Measurements from ENCODE around the gene YY1. TPM values are rescaled to one million over a fixed set of nuclear protein-coding genes. Genes with fewer than 3 reads are reported as not detected.

The YY1 gene
- total and polyA plus RNA-seq, 2 experiments from 2014 or later: 88.2 to 128 TPM

- Mint-ChIP-seq H3K4me1 (peaks cover 3% of the 10 kb centered on the region; the same call in 2 of the 3 replicates), H3K27me3 (ENCODE audit: insufficient read depth, low read depth, poor library complexity) (peaks cover 7% of the 10 kb centered on the region), H3K36me3 (ENCODE audit: low read depth) (no peaks in the 10 kb centered on the region), H3K27ac (no peak overlapping the region), H3K4me3 (no peak overlapping the region), H3K9me3 (no peaks in the 10 kb centered on the region)
- ATAC-seq (peak; percentile 85), DNase-seq (ENCODE audit: low spot score) (peak; percentile 91)
- Histone ChIP-seq H3K4me2 (peak overlapping the region; percentile 76), H3K4me1 (ENCODE audit: insufficient read depth) (peaks cover 37% of the 10 kb centered on the region), H3K4me3 (peak overlapping the region; percentile 58), H3K27ac (ENCODE audit: low read depth) (peak overlapping the region; percentile 98), H3K36me3 (ENCODE audit: insufficient read depth) (no peaks in the 10 kb centered on the region; the same call in 1 of the 2 replicates), H3F3A (replicated peaks; ENCODE audit: low read depth) (peaks cover 19% of the 10 kb centered on the region), H4K20me1 (replicated peaks; ENCODE audit: insufficient read depth) (no peaks in the 10 kb centered on the region; the same call in 1 of the 2 replicates), H3K27me3 (ENCODE audit: insufficient read depth) (no peaks in the 10 kb centered on the region), H2AFZ (no peak overlapping the region), H3K9me2 (ENCODE audit: insufficient read depth) (no peaks in the 10 kb centered on the region), H3K79me2 (replicated peaks; ENCODE audit: insufficient read depth) (peaks cover 81% of the 10 kb centered on the region)
- TF ChIP-seq, protein P1, sequence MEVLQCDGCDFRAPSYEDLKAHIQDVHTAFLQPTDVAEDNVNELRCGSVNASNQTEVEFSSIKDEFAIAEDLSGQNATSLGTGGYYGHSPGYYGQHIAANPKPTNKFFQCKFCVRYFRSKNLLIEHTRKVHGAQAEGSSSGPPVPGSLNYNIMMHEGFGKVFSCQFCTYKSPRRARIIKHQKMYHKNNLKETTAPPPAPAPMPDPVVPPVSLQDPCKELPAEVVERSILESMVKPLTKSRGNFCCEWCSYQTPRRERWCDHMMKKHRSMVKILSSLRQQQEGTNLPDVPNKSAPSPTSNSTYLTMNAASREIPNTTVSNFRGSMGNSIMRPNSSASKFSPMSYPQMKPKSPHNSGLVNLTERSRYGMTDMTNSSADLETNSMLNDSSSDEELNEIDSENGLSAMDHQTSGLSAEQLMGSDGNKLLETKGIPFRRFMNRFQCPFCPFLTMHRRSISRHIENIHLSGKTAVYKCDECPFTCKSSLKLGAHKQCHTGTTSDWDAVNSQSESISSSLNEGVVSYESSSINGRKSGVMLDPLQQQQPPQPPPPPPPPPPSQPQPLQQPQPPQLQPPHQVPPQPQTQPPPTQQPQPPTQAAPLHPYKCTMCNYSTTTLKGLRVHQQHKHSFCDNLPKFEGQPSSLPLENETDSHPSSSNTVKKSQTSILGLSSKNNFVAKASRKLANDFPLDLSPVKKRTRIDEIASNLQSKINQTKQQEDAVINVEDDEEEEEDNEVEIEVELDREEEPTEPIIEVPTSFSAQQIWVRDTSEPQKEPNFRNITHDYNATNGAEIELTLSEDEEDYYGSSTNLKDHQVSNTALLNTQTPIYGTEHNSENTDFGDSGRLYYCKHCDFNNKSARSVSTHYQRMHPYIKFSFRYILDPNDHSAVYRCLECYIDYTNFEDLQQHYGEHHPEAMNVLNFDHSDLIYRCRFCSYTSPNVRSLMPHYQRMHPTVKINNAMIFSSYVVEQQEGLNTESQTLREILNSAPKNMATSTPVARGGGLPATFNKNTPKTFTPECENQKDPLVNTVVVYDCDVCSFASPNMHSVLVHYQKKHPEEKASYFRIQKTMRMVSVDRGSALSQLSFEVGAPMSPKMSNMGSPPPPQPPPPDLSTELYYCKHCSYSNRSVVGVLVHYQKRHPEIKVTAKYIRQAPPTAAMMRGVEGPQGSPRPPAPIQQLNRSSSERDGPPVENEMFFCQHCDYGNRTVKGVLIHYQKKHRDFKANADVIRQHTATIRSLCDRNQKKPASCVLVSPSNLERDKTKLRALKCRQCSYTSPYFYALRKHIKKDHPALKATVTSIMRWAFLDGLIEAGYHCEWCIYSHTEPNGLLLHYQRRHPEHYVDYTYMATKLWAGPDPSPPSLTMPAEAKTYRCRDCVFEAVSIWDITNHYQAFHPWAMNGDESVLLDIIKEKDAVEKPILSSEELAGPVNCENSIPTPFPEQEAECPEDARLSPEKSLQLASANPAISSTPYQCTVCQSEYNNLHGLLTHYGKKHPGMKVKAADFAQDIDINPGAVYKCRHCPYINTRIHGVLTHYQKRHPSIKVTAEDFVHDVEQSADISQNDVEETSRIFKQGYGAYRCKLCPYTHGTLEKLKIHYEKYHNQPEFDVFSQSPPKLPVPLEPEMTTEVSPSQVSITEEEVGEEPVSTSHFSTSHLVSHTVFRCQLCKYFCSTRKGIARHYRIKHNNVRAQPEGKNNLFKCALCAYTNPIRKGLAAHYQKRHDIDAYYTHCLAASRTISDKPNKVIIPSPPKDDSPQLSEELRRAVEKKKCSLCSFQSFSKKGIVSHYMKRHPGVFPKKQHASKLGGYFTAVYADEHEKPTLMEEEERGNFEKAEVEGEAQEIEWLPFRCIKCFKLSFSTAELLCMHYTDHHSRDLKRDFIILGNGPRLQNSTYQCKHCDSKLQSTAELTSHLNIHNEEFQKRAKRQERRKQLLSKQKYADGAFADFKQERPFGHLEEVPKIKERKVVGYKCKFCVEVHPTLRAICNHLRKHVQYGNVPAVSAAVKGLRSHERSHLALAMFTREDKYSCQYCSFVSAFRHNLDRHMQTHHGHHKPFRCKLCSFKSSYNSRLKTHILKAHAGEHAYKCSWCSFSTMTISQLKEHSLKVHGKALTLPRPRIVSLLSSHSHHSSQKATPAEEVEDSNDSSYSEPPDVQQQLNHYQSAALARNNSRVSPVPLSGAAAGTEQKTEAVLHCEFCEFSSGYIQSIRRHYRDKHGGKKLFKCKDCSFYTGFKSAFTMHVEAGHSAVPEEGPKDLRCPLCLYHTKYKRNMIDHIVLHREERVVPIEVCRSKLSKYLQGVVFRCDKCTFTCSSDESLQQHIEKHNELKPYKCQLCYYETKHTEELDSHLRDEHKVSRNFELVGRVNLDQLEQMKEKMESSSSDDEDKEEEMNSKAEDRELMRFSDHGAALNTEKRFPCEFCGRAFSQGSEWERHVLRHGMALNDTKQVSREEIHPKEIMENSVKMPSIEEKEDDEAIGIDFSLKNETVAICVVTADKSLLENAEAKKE (CRISPR knock-in tag; IDR thresholded peaks at IDR 0.05): no peak
- TF ChIP-seq ETS1 (IDR thresholded peaks at IDR 0.05) (no peak; the same call in 1 of the 2 replicates), EZH2 (IDR thresholded peaks at IDR 0.05; ENCODE audit: low read depth, unreplicated experiment) (no peak), STAT1 (IDR thresholded peaks at IDR 0.05; ENCODE audit: unreplicated experiment) (no peak), ZNF331 (CRISPR knock-in tag; IDR thresholded peaks at IDR 0.05; ENCODE audit: low read depth) (no peak), ZNF114 (CRISPR knock-in tag; IDR thresholded peaks at IDR 0.05) (no peak), POLR2AphosphoS5 (IDR thresholded peaks at IDR 0.05; ENCODE audit: low read depth) (peak; percentile 61), JUNB (IDR thresholded peaks at IDR 0.05; ENCODE audit: unreplicated experiment) (no peak), EZH2phosphoT487 (IDR thresholded peaks at IDR 0.05; ENCODE audit: unreplicated experiment) (no peak), NANOG (IDR thresholded peaks at IDR 0.05; ENCODE audit: borderline replicate concordance) (0 out of 2 replicates have a peak, but pooled peaks have one; percentile 37), CREB1 (CRISPR knock-in tag; IDR thresholded peaks at IDR 0.05; ENCODE audit: low read depth) (0 out of 2 replicates have a peak, but pooled peaks have one; percentile 3), CTCF (conservative IDR thresholded peaks at IDR 0.05; ENCODE audit: low read depth in 2 of 2) (no peak)
- TF ChIP-seq, protein P2, sequence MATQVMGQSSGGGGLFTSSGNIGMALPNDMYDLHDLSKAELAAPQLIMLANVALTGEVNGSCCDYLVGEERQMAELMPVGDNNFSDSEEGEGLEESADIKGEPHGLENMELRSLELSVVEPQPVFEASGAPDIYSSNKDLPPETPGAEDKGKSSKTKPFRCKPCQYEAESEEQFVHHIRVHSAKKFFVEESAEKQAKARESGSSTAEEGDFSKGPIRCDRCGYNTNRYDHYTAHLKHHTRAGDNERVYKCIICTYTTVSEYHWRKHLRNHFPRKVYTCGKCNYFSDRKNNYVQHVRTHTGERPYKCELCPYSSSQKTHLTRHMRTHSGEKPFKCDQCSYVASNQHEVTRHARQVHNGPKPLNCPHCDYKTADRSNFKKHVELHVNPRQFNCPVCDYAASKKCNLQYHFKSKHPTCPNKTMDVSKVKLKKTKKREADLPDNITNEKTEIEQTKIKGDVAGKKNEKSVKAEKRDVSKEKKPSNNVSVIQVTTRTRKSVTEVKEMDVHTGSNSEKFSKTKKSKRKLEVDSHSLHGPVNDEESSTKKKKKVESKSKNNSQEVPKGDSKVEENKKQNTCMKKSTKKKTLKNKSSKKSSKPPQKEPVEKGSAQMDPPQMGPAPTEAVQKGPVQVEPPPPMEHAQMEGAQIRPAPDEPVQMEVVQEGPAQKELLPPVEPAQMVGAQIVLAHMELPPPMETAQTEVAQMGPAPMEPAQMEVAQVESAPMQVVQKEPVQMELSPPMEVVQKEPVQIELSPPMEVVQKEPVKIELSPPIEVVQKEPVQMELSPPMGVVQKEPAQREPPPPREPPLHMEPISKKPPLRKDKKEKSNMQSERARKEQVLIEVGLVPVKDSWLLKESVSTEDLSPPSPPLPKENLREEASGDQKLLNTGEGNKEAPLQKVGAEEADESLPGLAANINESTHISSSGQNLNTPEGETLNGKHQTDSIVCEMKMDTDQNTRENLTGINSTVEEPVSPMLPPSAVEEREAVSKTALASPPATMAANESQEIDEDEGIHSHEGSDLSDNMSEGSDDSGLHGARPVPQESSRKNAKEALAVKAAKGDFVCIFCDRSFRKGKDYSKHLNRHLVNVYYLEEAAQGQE (IDR thresholded peaks at IDR 0.05; ENCODE audit: unreplicated experiment): no peak
Observed at GRCh38 chr14:100221533-100222223, 17.3 kb upstream of the YY1 start.
